Panc1 (cell line): ENCODE data around the gene MAGEL2.

Experiments used
- POLR2AphosphoS5 ChIP-seq: IDR thresholded peaks from 2 replicates; pipeline ENCODE4 v1.6.1; 2012; ENCODE audit warnings: mild to moderate bottlenecking, low read depth, low read length, moderate library complexity
- SIN3A ChIP-seq: IDR thresholded peaks from 2 replicates; pipeline ENCODE4 v1.6.1; 2012; ENCODE audit warnings: low read depth, mild to moderate bottlenecking, low read length, moderate library complexity, borderline replicate concordance; ENCODE audit not compliant: insufficient read depth
- TCF7L2 ChIP-seq: IDR thresholded peaks from 2 replicates; pipeline ENCODE4 v1.6.1; 2011; ENCODE audit warnings: mild to moderate bottlenecking, low read depth, low read length, inconsistent platforms
- TF ChIP-seq, protein P1 (sequence below): fragments of 450-650 bp; IDR thresholded peaks from 2 replicates; pipeline ENCODE4 v1.5.1; 2017; ENCODE audit warnings: mild to moderate bottlenecking
- TF ChIP-seq, protein P2 (sequence below), 2 experiments: IDR thresholded peaks; 2 replicates each; pipeline ENCODE4 v1.6.1; 2011 to 2012; ENCODE audit warnings: low read depth in 2 of 2, control low read depth in 1 of 2, low read length in 1 of 2, mild to moderate bottlenecking in 1 of 2, moderate library complexity in 1 of 2; ENCODE audit not compliant: insufficient read depth in 1 of 2

DNA sequence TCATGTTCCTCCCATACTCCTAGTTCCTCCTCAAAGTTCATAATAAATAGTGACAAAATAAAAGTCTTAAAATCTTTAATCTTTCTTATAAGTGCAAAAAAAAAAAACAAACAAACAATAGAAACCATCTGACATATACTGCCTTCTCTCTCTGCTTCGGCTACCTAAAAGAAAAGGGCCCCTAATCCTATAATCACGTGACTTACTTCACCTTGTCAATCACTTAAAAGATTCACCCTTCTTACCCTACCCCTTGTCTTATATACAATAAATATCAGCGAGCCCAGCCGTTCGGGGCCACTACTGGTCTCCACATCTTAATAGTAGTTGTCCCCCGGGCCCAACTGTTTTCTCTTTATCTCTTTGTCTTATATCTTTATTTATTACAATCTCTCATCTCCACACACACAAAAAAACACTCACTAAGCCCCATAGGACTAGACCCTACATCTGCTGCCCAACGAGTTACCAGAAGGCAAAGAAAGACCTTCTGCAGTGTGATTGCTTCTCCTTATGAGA lies 53.4 kb downstream of the MAGEL2 start:
- TF ChIP-seq, protein P1, sequence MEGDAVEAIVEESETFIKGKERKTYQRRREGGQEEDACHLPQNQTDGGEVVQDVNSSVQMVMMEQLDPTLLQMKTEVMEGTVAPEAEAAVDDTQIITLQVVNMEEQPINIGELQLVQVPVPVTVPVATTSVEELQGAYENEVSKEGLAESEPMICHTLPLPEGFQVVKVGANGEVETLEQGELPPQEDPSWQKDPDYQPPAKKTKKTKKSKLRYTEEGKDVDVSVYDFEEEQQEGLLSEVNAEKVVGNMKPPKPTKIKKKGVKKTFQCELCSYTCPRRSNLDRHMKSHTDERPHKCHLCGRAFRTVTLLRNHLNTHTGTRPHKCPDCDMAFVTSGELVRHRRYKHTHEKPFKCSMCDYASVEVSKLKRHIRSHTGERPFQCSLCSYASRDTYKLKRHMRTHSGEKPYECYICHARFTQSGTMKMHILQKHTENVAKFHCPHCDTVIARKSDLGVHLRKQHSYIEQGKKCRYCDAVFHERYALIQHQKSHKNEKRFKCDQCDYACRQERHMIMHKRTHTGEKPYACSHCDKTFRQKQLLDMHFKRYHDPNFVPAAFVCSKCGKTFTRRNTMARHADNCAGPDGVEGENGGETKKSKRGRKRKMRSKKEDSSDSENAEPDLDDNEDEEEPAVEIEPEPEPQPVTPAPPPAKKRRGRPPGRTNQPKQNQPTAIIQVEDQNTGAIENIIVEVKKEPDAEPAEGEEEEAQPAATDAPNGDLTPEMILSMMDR: no peak
- TF ChIP-seq TCF7L2 (no peak), SIN3A (no peak), POLR2AphosphoS5 (no peak)
- TF ChIP-seq, protein P2, sequence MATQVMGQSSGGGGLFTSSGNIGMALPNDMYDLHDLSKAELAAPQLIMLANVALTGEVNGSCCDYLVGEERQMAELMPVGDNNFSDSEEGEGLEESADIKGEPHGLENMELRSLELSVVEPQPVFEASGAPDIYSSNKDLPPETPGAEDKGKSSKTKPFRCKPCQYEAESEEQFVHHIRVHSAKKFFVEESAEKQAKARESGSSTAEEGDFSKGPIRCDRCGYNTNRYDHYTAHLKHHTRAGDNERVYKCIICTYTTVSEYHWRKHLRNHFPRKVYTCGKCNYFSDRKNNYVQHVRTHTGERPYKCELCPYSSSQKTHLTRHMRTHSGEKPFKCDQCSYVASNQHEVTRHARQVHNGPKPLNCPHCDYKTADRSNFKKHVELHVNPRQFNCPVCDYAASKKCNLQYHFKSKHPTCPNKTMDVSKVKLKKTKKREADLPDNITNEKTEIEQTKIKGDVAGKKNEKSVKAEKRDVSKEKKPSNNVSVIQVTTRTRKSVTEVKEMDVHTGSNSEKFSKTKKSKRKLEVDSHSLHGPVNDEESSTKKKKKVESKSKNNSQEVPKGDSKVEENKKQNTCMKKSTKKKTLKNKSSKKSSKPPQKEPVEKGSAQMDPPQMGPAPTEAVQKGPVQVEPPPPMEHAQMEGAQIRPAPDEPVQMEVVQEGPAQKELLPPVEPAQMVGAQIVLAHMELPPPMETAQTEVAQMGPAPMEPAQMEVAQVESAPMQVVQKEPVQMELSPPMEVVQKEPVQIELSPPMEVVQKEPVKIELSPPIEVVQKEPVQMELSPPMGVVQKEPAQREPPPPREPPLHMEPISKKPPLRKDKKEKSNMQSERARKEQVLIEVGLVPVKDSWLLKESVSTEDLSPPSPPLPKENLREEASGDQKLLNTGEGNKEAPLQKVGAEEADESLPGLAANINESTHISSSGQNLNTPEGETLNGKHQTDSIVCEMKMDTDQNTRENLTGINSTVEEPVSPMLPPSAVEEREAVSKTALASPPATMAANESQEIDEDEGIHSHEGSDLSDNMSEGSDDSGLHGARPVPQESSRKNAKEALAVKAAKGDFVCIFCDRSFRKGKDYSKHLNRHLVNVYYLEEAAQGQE (IDR thresholded peaks at IDR 0.05; ENCODE audit: insufficient read depth in 1 of 2, low read depth in 2 of 2, low read length in 1 of 2): no peak
